ENCODE measurements around the gene MYOG.

Gene MYOG

GRCh38 chr1:203072002-203072602 lies 13.7 kb downstream of the MYOG start:
- Histone ChIP-seq H3K9ac (ENCODE audit: insufficient read length) (no peak overlapping the region), H3K27ac (no peak overlapping the region), H3K4me3 (no peak overlapping the region), H3K9me3 (ENCODE audit: low read depth, low read length) (no peaks in the 10 kb centered on the region), H3K36me3 (ENCODE audit: insufficient read depth, low read length) (no peaks in the 10 kb centered on the region)
- TF ChIP-seq EZH2 (IDR thresholded peaks at IDR 0.05): no peak
- TF ChIP-seq POLR2AphosphoS5 (IDR thresholded peaks at IDR 0.05; ENCODE audit: borderline replicate concordance, low read depth, low read length): no peak
- TF ChIP-seq FOXP2 (optimal IDR thresholded peaks at IDR 0.05; ENCODE audit: control extremely low read depth, extremely low read length, insufficient read depth): no peak
- DNase-seq (ENCODE audit: low read depth, low spot score): no peak

- H3K36me3 ChIP-seq (ENCODE audit: insufficient read depth, low read length): no peaks in the 10 kb centered on the region
- H3K9ac ChIP-seq (ENCODE audit: insufficient read length): no peak overlapping the region
- no peaks in the 10 kb centered on the region for H3K9me3 ChIP-seq (ENCODE audit: low read depth, low read length)
- H3K4me3 ChIP-seq: no peak overlapping the region
- H3K27ac ChIP-seq: no peak overlapping the region
- TF ChIP-seq POLR2AphosphoS5 (IDR thresholded peaks at IDR 0.05; ENCODE audit: borderline replicate concordance, low read depth, low read length): no peak
- TF ChIP-seq FOXP2 (optimal IDR thresholded peaks at IDR 0.05; ENCODE audit: control extremely low read depth, extremely low read length, insufficient read depth): no peak
- TF ChIP-seq EZH2 (IDR thresholded peaks at IDR 0.05): no peak
- DNase-seq (ENCODE audit: low read depth, low spot score): no peak
These were observed 16.6 kb downstream of the MYOG start for GRCh38 chr1:203069030-203069747.

GRCh38 chr1:203066965-203067364 lies 18.8 kb downstream of the MYOG start:
- H3K4me3 ChIP-seq: no peak overlapping the region
- H3K9me3 ChIP-seq (ENCODE audit: low read depth, low read length): no peaks in the 10 kb centered on the region
- no peak overlapping the region for H3K9ac ChIP-seq (ENCODE audit: insufficient read length)
- no peaks in the 10 kb centered on the region for H3K36me3 ChIP-seq (ENCODE audit: insufficient read depth, low read length)
- no peak overlapping the region for H3K27ac ChIP-seq
- TF ChIP-seq POLR2AphosphoS5 (IDR thresholded peaks at IDR 0.05; ENCODE audit: borderline replicate concordance, low read depth, low read length) (no peak), FOXP2 (optimal IDR thresholded peaks at IDR 0.05; ENCODE audit: control extremely low read depth, extremely low read length, insufficient read depth) (no peak)
- no peak for DNase-seq (ENCODE audit: low read depth, low spot score)

GRCh38 chr1:203065986-203066385 lies 19.8 kb downstream of the MYOG start:
- Histone ChIP-seq H3K9me3 (ENCODE audit: low read depth, low read length) (no peaks in the 10 kb centered on the region), H3K27ac (no peak overlapping the region), H3K36me3 (ENCODE audit: insufficient read depth, low read length) (no peaks in the 10 kb centered on the region), H3K9ac (ENCODE audit: insufficient read length) (no peak overlapping the region), H3K4me3 (no peak overlapping the region)
- DNase-seq (ENCODE audit: low read depth, low spot score): no peak
- TF ChIP-seq POLR2AphosphoS5 (IDR thresholded peaks at IDR 0.05; ENCODE audit: borderline replicate concordance, low read depth, low read length): no peak

GRCh38 chr1:203065191-203065590 lies 20.6 kb downstream of the MYOG start:
- Histone ChIP-seq H3K27ac (no peak overlapping the region), H3K4me3 (no peak overlapping the region), H3K9me3 (ENCODE audit: low read depth, low read length) (no peaks in the 10 kb centered on the region), H3K36me3 (ENCODE audit: insufficient read depth, low read length) (no peaks in the 10 kb centered on the region), H3K9ac (ENCODE audit: insufficient read length) (no peak overlapping the region)
- TF ChIP-seq EZH2 (IDR thresholded peaks at IDR 0.05) (no peak), FOXP2 (optimal IDR thresholded peaks at IDR 0.05; ENCODE audit: control extremely low read depth, extremely low read length, insufficient read depth) (no peak), POLR2AphosphoS5 (IDR thresholded peaks at IDR 0.05; ENCODE audit: borderline replicate concordance, low read depth, low read length) (no peak)
- DNase-seq (ENCODE audit: low read depth, low spot score): no peak

GRCh38 chr1:203063287-203063686 lies 22.5 kb downstream of the MYOG start:
- Histone ChIP-seq H3K4me3 (no peak overlapping the region), H3K36me3 (ENCODE audit: insufficient read depth, low read length) (no peaks in the 10 kb centered on the region), H3K27ac (no peak overlapping the region), H3K9me3 (ENCODE audit: low read depth, low read length) (no peaks in the 10 kb centered on the region), H3K9ac (ENCODE audit: insufficient read length) (no peak overlapping the region)
- no peak for DNase-seq (ENCODE audit: low read depth, low spot score)
- TF ChIP-seq FOXP2 (optimal IDR thresholded peaks at IDR 0.05; ENCODE audit: control extremely low read depth, extremely low read length, insufficient read depth) (no peak), EZH2 (IDR thresholded peaks at IDR 0.05) (no peak), POLR2AphosphoS5 (IDR thresholded peaks at IDR 0.05; ENCODE audit: borderline replicate concordance, low read depth, low read length) (no peak)

GRCh38 chr1:203060115-203060514 lies 25.7 kb downstream of the MYOG start:
- no peak for TF ChIP-seq POLR2AphosphoS5 (IDR thresholded peaks at IDR 0.05; ENCODE audit: borderline replicate concordance, low read depth, low read length)
- TF ChIP-seq FOXP2 (optimal IDR thresholded peaks at IDR 0.05; ENCODE audit: control extremely low read depth, extremely low read length, insufficient read depth): no peak
- TF ChIP-seq EZH2 (IDR thresholded peaks at IDR 0.05): no peak
- no peaks in the 10 kb centered on the region for H3K36me3 ChIP-seq (ENCODE audit: insufficient read depth, low read length)
- H3K4me3 ChIP-seq: no peak overlapping the region
- no peak overlapping the region for H3K9ac ChIP-seq (ENCODE audit: insufficient read length)
- H3K27ac ChIP-seq: no peak overlapping the region
- H3K9me3 ChIP-seq (ENCODE audit: low read depth, low read length): no peaks in the 10 kb centered on the region
- DNase-seq (ENCODE audit: low read depth, low spot score): no peak

GRCh38 chr1:203059485-203059884 lies 26.3 kb downstream of the MYOG start:
- no peak overlapping the region for H3K9ac ChIP-seq (ENCODE audit: insufficient read length)
- TF ChIP-seq EZH2 (IDR thresholded peaks at IDR 0.05) (no peak), FOXP2 (optimal IDR thresholded peaks at IDR 0.05; ENCODE audit: control extremely low read depth, extremely low read length, insufficient read depth) (no peak)
- H3K27ac ChIP-seq: no peak overlapping the region
- no peak for DNase-seq (ENCODE audit: low read depth, low spot score)
- no peak overlapping the region for H3K4me3 ChIP-seq
- H3K36me3 ChIP-seq (ENCODE audit: insufficient read depth, low read length): no peaks in the 10 kb centered on the region
- no peaks in the 10 kb centered on the region for H3K9me3 ChIP-seq (ENCODE audit: low read depth, low read length)

GRCh38 chr1:203058676-203058935 lies 27.2 kb downstream of the MYOG start:
- Histone ChIP-seq H3K4me3 (peak overlapping the region; percentile 39), H3K9me3 (ENCODE audit: low read depth, low read length) (no peaks in the 10 kb centered on the region), H3K36me3 (ENCODE audit: insufficient read depth, low read length) (no peaks in the 10 kb centered on the region), H3K9ac (ENCODE audit: insufficient read length) (no peak overlapping the region), H3K27ac (no peak overlapping the region)
- DNase-seq (ENCODE audit: low read depth, low spot score): no peak
- TF ChIP-seq EZH2 (IDR thresholded peaks at IDR 0.05) (no peak), POLR2AphosphoS5 (IDR thresholded peaks at IDR 0.05; ENCODE audit: borderline replicate concordance, low read depth, low read length) (no peak), FOXP2 (optimal IDR thresholded peaks at IDR 0.05; ENCODE audit: control extremely low read depth, extremely low read length, insufficient read depth) (no peak)

Data from SK-N-MC (cell line).